A673 (cell line): ENCODE results near the gene SEBOX.

Experiments
- EZH2 ChIP-seq: fragments of 200-600 bp; sonication (generic); IDR thresholded peaks from 2 replicates; pipeline ENCODE4 v1.6.1; 2017; ENCODE audit warnings: borderline replicate concordance, low read depth, mild to moderate bottlenecking, mixed read lengths, antibody characterized with exemption, low read length; ENCODE audit not compliant: poor library complexity, severe bottlenecking
- TF ChIP-seq, protein P1 (sequence below): fragments of 300-800, 200-600 bp; sonication (generic); conservative IDR thresholded peaks from 2 replicates; pipeline ENCODE4 v1.5.1; 2017; ENCODE audit warnings: low read depth, mild to moderate bottlenecking, antibody characterized with exemption, low read length, moderate library complexity, mixed read lengths

DNA sequence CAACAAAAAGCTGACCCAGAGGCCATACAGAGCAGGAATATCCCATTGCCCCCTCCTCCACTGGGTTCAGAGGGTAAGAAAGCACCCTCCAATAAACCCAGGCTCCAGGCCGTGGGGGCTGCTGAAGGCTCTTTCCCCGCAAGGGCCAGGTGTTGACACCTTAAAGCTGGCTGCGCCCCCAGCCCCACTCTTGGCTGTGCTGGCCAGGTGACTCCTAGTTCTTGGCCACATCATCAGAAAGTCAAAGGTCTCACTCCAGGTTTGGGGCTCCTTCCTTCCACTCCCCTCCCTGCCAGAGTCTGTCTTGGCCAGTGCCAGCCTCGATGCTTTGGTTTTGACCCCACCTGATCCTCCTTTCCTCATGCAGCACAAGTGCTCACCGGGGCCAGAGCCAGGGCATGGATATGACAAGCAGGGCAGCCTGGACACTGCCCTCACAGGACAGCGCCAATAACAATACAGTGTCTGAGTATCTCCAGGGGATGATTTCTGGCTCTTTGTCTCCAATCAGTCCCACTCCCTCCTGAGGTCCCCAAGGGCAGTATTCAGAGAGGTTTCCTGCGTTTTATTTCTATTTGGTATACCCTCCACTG is 32.8 kb upstream of the SEBOX start:
- TF ChIP-seq EZH2, result no peak
- TF ChIP-seq, protein P1, sequence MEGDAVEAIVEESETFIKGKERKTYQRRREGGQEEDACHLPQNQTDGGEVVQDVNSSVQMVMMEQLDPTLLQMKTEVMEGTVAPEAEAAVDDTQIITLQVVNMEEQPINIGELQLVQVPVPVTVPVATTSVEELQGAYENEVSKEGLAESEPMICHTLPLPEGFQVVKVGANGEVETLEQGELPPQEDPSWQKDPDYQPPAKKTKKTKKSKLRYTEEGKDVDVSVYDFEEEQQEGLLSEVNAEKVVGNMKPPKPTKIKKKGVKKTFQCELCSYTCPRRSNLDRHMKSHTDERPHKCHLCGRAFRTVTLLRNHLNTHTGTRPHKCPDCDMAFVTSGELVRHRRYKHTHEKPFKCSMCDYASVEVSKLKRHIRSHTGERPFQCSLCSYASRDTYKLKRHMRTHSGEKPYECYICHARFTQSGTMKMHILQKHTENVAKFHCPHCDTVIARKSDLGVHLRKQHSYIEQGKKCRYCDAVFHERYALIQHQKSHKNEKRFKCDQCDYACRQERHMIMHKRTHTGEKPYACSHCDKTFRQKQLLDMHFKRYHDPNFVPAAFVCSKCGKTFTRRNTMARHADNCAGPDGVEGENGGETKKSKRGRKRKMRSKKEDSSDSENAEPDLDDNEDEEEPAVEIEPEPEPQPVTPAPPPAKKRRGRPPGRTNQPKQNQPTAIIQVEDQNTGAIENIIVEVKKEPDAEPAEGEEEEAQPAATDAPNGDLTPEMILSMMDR, result no peak
